ENCODE results near the gene VDAC2.

Gene VDAC2

DNA sequence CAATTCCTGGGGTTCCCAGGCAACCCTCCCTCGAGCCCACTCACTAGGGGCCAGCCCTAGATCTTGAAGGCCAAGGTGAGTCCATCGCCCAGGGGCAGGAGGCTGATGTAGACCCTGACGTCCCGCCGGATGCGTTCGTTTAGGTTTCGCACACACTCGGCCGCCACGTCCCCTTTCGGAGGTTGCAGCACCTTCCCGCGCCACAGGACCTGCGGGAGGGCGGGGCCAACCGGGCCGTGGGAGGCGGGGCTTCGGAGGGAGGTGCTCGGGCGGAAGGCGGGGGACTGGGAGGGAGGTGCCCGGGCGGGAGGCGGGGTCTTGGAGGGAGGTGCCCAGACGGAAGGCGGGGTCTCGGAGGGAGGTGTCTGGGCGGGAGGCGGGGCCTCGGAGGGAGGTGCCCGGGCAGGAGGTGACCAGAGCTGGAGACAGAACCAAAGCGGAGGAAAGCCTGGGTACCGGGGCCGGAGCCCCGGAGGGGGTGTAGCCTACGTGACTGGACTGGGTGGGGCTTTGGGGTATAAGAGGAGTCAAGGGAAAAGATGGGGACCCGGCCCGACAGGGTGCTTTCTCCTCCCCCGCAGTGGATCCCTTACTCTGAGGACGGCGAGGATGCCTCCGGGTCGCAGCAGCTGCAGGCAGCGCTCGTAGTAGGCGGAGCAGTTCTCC is 23.6 kb downstream of the VDAC2 start (continued):
- TF ChIP-seq ZNF558 (tag by site-specific recombination; IDR thresholded peaks at IDR 0.05) = no peak
- TF ChIP-seq, protein P1, sequence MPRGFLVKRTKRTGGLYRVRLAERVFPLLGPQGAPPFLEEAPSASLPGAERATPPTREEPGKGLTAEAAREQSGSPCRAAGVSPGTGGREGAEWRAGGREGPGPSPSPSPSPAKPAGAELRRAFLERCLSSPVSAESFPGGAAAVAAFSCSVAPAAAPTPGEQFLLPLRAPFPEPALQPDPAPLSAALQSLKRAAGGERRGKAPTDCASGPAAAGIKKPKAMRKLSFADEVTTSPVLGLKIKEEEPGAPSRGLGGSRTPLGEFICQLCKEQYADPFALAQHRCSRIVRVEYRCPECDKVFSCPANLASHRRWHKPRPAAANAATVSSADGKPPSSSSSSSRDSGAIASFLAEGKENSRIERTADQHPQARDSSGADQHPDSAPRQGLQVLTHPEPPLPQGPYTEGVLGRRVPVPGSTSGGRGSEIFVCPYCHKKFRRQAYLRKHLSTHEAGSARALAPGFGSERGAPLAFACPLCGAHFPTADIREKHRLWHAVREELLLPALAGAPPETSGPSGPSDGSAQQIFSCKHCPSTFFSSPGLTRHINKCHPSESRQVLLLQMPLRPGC (tag by site-specific recombination; IDR thresholded peaks at IDR 0.05) = no peak
- TF ChIP-seq, protein P2, sequence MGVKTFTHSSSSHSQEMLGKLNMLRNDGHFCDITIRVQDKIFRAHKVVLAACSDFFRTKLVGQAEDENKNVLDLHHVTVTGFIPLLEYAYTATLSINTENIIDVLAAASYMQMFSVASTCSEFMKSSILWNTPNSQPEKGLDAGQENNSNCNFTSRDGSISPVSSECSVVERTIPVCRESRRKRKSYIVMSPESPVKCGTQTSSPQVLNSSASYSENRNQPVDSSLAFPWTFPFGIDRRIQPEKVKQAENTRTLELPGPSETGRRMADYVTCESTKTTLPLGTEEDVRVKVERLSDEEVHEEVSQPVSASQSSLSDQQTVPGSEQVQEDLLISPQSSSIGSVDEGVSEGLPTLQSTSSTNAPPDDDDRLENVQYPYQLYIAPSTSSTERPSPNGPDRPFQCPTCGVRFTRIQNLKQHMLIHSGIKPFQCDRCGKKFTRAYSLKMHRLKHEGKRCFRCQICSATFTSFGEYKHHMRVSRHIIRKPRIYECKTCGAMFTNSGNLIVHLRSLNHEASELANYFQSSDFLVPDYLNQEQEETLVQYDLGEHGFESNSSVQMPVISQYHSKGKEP (tag by site-specific recombination; IDR thresholded peaks at IDR 0.05) = no peak
- TF ChIP-seq, protein P3, sequence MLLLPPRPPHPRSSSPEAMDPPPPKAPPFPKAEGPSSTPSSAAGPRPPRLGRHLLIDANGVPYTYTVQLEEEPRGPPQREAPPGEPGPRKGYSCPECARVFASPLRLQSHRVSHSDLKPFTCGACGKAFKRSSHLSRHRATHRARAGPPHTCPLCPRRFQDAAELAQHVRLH (tag by site-specific recombination; IDR thresholded peaks at IDR 0.05) = no peak
- TF ChIP-seq ZNF366 (tag by site-specific recombination; conservative IDR thresholded peaks at IDR 0.05) = peak; percentile 54
- TF ChIP-seq ZNF600 (tag by site-specific recombination; IDR thresholded peaks at IDR 0.05) = peak; percentile 80; the same call in 1 of the 2 replicates
- TF ChIP-seq ZNF664 (tag by site-specific recombination; IDR thresholded peaks at IDR 0.05) = no peak
- TF ChIP-seq, protein P4, sequence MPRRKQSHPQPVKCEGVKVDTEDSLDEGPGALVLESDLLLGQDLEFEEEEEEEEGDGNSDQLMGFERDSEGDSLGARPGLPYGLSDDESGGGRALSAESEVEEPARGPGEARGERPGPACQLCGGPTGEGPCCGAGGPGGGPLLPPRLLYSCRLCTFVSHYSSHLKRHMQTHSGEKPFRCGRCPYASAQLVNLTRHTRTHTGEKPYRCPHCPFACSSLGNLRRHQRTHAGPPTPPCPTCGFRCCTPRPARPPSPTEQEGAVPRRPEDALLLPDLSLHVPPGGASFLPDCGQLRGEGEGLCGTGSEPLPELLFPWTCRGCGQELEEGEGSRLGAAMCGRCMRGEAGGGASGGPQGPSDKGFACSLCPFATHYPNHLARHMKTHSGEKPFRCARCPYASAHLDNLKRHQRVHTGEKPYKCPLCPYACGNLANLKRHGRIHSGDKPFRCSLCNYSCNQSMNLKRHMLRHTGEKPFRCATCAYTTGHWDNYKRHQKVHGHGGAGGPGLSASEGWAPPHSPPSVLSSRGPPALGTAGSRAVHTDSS (tag by site-specific recombination; IDR thresholded peaks at IDR 0.05) = no peak
- peak; percentile 60; the same call in 1 of the 2 replicates for TF ChIP-seq ZNF423 (tag by site-specific recombination; IDR thresholded peaks at IDR 0.05)
- peak; percentile 56; the same call in 1 of the 2 replicates for TF ChIP-seq KLF10 (tag by site-specific recombination; IDR thresholded peaks at IDR 0.05)
- TF ChIP-seq ZNF335 (tag by site-specific recombination; conservative IDR thresholded peaks at IDR 0.05) = peak; percentile 54; the same call in 1 of the 2 replicates
- TF ChIP-seq ZNF416 (tag by site-specific recombination; IDR thresholded peaks at IDR 0.05) = no peak
- peak; percentile 16; the same call in 1 of the 2 replicates for TF ChIP-seq ZIC2 (tag by site-specific recombination; IDR thresholded peaks at IDR 0.05)
- TF ChIP-seq, protein P5, sequence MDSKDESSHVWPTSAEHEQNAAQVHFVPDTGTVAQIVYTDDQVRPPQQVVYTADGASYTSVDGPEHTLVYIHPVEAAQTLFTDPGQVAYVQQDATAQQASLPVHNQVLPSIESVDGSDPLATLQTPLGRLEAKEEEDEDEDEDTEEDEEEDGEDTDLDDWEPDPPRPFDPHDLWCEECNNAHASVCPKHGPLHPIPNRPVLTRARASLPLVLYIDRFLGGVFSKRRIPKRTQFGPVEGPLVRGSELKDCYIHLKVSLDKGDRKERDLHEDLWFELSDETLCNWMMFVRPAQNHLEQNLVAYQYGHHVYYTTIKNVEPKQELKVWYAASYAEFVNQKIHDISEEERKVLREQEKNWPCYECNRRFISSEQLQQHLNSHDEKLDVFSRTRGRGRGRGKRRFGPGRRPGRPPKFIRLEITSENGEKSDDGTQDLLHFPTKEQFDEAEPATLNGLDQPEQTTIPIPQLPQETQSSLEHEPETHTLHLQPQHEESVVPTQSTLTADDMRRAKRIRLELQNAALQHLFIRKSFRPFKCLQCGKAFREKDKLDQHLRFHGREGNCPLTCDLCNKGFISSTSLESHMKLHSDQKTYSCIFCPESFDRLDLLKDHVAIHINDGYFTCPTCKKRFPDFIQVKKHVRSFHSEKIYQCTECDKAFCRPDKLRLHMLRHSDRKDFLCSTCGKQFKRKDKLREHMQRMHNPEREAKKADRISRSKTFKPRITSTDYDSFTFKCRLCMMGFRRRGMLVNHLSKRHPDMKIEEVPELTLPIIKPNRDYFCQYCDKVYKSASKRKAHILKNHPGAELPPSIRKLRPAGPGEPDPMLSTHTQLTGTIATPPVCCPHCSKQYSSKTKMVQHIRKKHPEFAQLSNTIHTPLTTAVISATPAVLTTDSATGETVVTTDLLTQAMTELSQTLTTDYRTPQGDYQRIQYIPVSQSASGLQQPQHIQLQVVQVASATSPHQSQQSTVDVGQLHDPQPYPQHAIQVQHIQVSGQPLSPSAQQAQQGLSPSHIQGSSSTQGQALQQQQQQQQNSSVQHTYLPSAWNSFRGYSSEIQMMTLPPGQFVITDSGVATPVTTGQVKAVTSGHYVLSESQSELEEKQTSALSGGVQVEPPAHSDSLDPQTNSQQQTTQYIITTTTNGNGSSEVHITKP (tag by site-specific recombination; IDR thresholded peaks at IDR 0.05) = peak; percentile 83
- TF ChIP-seq SP7 (tag by site-specific recombination; IDR thresholded peaks at IDR 0.05) = peak; percentile 64; the same call in 1 of the 2 replicates
- peak; percentile 85 for TF ChIP-seq WT1 (tag by site-specific recombination; IDR thresholded peaks at IDR 0.05)
- no peak for TF ChIP-seq ZNF426 (tag by site-specific recombination; IDR thresholded peaks at IDR 0.05)
- TF ChIP-seq ZFP37 (tag by site-specific recombination; IDR thresholded peaks at IDR 0.05) = 0 out of 2 replicates have a peak, but pooled peaks have one; percentile 18
- TF ChIP-seq ZFHX2 (tag by site-specific recombination; conservative IDR thresholded peaks at IDR 0.05) = peak; percentile 57
- TF ChIP-seq, protein P6, sequence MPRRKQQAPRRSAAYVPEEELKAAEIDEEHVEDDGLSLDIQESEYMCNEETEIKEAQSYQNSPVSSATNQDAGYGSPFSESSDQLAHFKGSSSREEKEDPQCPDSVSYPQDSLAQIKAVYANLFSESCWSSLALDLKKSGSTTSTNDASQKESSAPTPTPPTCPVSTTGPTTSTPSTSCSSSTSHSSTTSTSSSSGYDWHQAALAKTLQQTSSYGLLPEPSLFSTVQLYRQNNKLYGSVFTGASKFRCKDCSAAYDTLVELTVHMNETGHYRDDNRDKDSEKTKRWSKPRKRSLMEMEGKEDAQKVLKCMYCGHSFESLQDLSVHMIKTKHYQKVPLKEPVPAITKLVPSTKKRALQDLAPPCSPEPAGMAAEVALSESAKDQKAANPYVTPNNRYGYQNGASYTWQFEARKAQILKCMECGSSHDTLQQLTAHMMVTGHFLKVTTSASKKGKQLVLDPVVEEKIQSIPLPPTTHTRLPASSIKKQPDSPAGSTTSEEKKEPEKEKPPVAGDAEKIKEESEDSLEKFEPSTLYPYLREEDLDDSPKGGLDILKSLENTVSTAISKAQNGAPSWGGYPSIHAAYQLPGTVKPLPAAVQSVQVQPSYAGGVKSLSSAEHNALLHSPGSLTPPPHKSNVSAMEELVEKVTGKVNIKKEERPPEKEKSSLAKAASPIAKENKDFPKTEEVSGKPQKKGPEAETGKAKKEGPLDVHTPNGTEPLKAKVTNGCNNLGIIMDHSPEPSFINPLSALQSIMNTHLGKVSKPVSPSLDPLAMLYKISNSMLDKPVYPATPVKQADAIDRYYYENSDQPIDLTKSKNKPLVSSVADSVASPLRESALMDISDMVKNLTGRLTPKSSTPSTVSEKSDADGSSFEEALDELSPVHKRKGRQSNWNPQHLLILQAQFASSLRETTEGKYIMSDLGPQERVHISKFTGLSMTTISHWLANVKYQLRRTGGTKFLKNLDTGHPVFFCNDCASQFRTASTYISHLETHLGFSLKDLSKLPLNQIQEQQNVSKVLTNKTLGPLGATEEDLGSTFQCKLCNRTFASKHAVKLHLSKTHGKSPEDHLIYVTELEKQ (tag by site-specific recombination; IDR thresholded peaks at IDR 0.05; ENCODE audit: borderline replicate concordance) = no peak
- TF ChIP-seq, protein P7, sequence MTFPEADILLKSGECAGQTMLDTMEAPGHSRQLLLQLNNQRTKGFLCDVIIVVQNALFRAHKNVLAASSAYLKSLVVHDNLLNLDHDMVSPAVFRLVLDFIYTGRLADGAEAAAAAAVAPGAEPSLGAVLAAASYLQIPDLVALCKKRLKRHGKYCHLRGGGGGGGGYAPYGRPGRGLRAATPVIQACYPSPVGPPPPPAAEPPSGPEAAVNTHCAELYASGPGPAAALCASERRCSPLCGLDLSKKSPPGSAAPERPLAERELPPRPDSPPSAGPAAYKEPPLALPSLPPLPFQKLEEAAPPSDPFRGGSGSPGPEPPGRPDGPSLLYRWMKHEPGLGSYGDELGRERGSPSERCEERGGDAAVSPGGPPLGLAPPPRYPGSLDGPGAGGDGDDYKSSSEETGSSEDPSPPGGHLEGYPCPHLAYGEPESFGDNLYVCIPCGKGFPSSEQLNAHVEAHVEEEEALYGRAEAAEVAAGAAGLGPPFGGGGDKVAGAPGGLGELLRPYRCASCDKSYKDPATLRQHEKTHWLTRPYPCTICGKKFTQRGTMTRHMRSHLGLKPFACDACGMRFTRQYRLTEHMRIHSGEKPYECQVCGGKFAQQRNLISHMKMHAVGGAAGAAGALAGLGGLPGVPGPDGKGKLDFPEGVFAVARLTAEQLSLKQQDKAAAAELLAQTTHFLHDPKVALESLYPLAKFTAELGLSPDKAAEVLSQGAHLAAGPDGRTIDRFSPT (tag by site-specific recombination; IDR thresholded peaks at IDR 0.05) = peak; percentile 76
- TF ChIP-seq SP2 (tag by site-specific recombination; IDR thresholded peaks at IDR 0.05) = peak; percentile 97
- no peak for TF ChIP-seq ZNF707 (tag by site-specific recombination; IDR thresholded peaks at IDR 0.05)
- TF ChIP-seq ZNF585B (tag by site-specific recombination; IDR thresholded peaks at IDR 0.05) = no peak
- TF ChIP-seq GLI2 (tag by site-specific recombination; IDR thresholded peaks at IDR 0.05; ENCODE audit: borderline replicate concordance, low read depth) = no peak
